H1 (cell line): Measurements from ENCODE around the gene LPP. TPM values are rescaled to one million over a fixed set of nuclear protein-coding genes. Genes with fewer than 3 reads are reported as not detected.

ENCODE experiments used
- CTCF ChIA-PET: fragments of 300-600 bp; sonication (Branson Sonifier 250); formaldehyde crosslinking; loops from one replicate; lab custom pipeline; 2021; ENCODE audit not compliant: partially characterized antibody; lab: Charles Lee
- POLR2A ChIA-PET: fragments of 300-600 bp; sonication (Branson Sonifier 250); formaldehyde crosslinking; loops from one replicate; lab custom pipeline; 2021; ENCODE audit warnings: inconsistent platforms; ENCODE audit not compliant: partially characterized antibody; lab: Charles Lee
- DNase-seq, 2 experiments: peaks; one replicate each; pipeline versions ENCODE4 v3.0.0 to v3.0.0-alpha.2; 2010 to 2022; ENCODE audit warnings: low spot score in 2 of 2, low read depth in 1 of 2, mixed read lengths in 1 of 2
- FAIRE-seq: peaks from 2 replicates; lab custom pipeline; 2011; peaks lifted over from hg19 to GRCh38; lab: Jason Lieb, UNC
- H2AFZ ChIP-seq: 2 replicates; pipeline ENCODE4 v1.8.1; 2012; ENCODE audit warnings: low read length, inconsistent platforms
- H2AK5ac ChIP-seq: 2 replicates; pipeline ENCODE4 v1.6.1; 2013; ENCODE audit warnings: low read depth, low read length
- H2BK120ac ChIP-seq: replicated peaks from 2 replicates; pipeline ENCODE3; 2013; ENCODE audit warnings: low read depth, low read length, inconsistent platforms
- H2BK12ac ChIP-seq: 2 replicates; pipeline ENCODE4 v1.6.1; 2013; ENCODE audit warnings: low read depth, low read length
- H2BK15ac ChIP-seq: 2 replicates; pipeline ENCODE4 v1.6.1; 2013; ENCODE audit warnings: low read length
- H2BK20ac ChIP-seq: 2 replicates; pipeline ENCODE4 v1.6.1; 2013; ENCODE audit warnings: low read length
- H2BK5ac ChIP-seq: 2 replicates; pipeline ENCODE4 v1.6.1; 2013; ENCODE audit warnings: low read depth, low read length
- H3K14ac ChIP-seq: 2 replicates; pipeline ENCODE4 v1.6.1; 2013; ENCODE audit warnings: inconsistent platforms; ENCODE audit not compliant: insufficient read length
- H3K18ac ChIP-seq: 2 replicates; pipeline ENCODE4 v1.6.1; 2013; ENCODE audit warnings: low read length; ENCODE audit errors: extremely low read depth
- H3K23ac ChIP-seq: 2 replicates; pipeline ENCODE4 v1.6.1; 2013; ENCODE audit warnings: inconsistent platforms; ENCODE audit not compliant: insufficient read length
- H3K23me2 ChIP-seq: 2 replicates; pipeline ENCODE4 v1.6.1; 2013; ENCODE audit warnings: low read depth, low read length
- H3K27ac ChIP-seq: 2 replicates; pipeline ENCODE4 v1.6.1; 2011; ENCODE audit warnings: low read depth, low read length, inconsistent platforms
- H3K27me3 ChIP-seq, 4 experiments: replicated peaks in 1 of 4; 1 replicate in 1 of 4; 2 replicates in 3 of 4; pipeline versions ENCODE4 v1.6.1 to v1.8.1; 2011 to 2013; ENCODE audit warnings: low read length in 3 of 4, mild to moderate bottlenecking in 3 of 4, inconsistent platforms in 2 of 4, mixed read lengths in 2 of 4, moderate library complexity in 1 of 4; ENCODE audit not compliant: control insufficient read depth in 3 of 4, insufficient read depth in 3 of 4; ENCODE audit errors: extremely low read depth in 1 of 4
- H3K36me3 ChIP-seq, 4 experiments: 2 replicates each; pipeline versions ENCODE4 v1.6.1 to v1.8.1; 2011 to 2013; ENCODE audit warnings: mild to moderate bottlenecking in 4 of 4, low read length in 3 of 4, moderate library complexity in 2 of 4, control low read depth in 1 of 4, inconsistent platforms in 1 of 4; ENCODE audit not compliant: insufficient read depth in 4 of 4, control insufficient read depth in 2 of 4
- H3K4ac ChIP-seq: replicated peaks from 2 replicates; pipeline ENCODE3; 2013; ENCODE audit warnings: low read length, low read depth, mixed read lengths, inconsistent platforms; ENCODE audit not compliant: insufficient read length
- H3K4me1 ChIP-seq, 4 experiments: replicated peaks in 1 of 4; 1 replicate in 1 of 4; 2 replicates in 3 of 4; pipeline versions ENCODE4 v1.6.1 to v1.8.1; 2011 to 2013; ENCODE audit warnings: low read length in 3 of 4, inconsistent platforms in 2 of 4, mixed read lengths in 1 of 4; ENCODE audit not compliant: insufficient read depth in 4 of 4, control insufficient read depth in 3 of 4
- H3K4me2 ChIP-seq, 2 experiments: 2 replicates each; pipeline versions ENCODE4 v1.6.1 to v1.8.1; 2011 to 2013; ENCODE audit warnings: low read depth in 2 of 2, low read length in 2 of 2, control low read depth in 1 of 2, inconsistent platforms in 1 of 2, mild to moderate bottlenecking in 1 of 2; ENCODE audit not compliant: insufficient read depth in 1 of 2
- H3K4me3 ChIP-seq, 4 experiments: fragments of 200-600, 300-600 bp in 1 of 4; sonication (generic), shearing (Covaris generic), sonication (Bioruptor Twin) in 1 of 4; 2 replicates each; pipeline versions ENCODE4 v1.5.1 to v1.8.1; 2011 to 2016; ENCODE audit warnings: low read length in 4 of 4, low read depth in 3 of 4, control low read depth in 2 of 4, inconsistent platforms in 2 of 4, mild to moderate bottlenecking in 2 of 4, mixed read lengths in 1 of 4, moderate library complexity in 1 of 4; ENCODE audit not compliant: insufficient read depth in 2 of 4; ENCODE audit errors: extremely low read depth in 1 of 4
- H3K56ac ChIP-seq: replicated peaks from 2 replicates; pipeline ENCODE3; 2013; ENCODE audit warnings: low read depth, mild to moderate bottlenecking, mixed read lengths, low read length, inconsistent platforms; ENCODE audit not compliant: insufficient read length
- H3K79me1 ChIP-seq: 2 replicates; pipeline ENCODE4 v1.6.1; 2013; ENCODE audit warnings: low read depth, low read length, control low read depth
- H3K79me2 ChIP-seq, 2 experiments: 2 replicates each; pipeline versions ENCODE4 v1.6.1 to v1.8.1; 2012 to 2013; ENCODE audit warnings: low read length in 2 of 2, mild to moderate bottlenecking in 2 of 2, inconsistent platforms in 1 of 2; ENCODE audit not compliant: insufficient read depth in 2 of 2, control insufficient read depth in 1 of 2
- H3K9ac ChIP-seq, 4 experiments: replicated peaks in 1 of 4; 1 replicate in 1 of 4; 2 replicates in 3 of 4; pipeline versions ENCODE4 v1.6.1 to v1.8.1; 2011 to 2013; ENCODE audit warnings: low read depth in 3 of 4, low read length in 3 of 4, control low read depth in 2 of 4, mild to moderate bottlenecking in 2 of 4, moderate library complexity in 2 of 4, inconsistent platforms in 1 of 4; ENCODE audit errors: extremely low read depth in 1 of 4
- H3K9me3 ChIP-seq, 2 experiments: 2 replicates each; pipeline versions ENCODE4 v1.6.1 to v1.8.1; 2012 to 2013; ENCODE audit warnings: mild to moderate bottlenecking in 2 of 2, moderate library complexity in 2 of 2, control low read depth in 1 of 2, inconsistent platforms in 1 of 2, low read depth in 1 of 2, low read length in 1 of 2, mixed read lengths in 1 of 2; ENCODE audit not compliant: insufficient read depth in 2 of 2
- H4K20me1 ChIP-seq, 2 experiments: replicated peaks in 1 of 2; 2 replicates each; pipeline versions ENCODE3 to v1.8.1; 2011 to 2013; ENCODE audit warnings: inconsistent platforms in 2 of 2, low read length in 2 of 2, mild to moderate bottlenecking in 1 of 2; ENCODE audit not compliant: insufficient read depth in 2 of 2, control insufficient read depth in 1 of 2
- H4K5ac ChIP-seq: 2 replicates; pipeline ENCODE4 v1.6.1; 2013; ENCODE audit warnings: low read length, low read depth, mixed read lengths, inconsistent platforms; ENCODE audit not compliant: insufficient read length
- H4K8ac ChIP-seq: 2 replicates; pipeline ENCODE4 v1.8.0; 2013; ENCODE audit warnings: mild to moderate bottlenecking, moderate library complexity, low read length, inconsistent platforms; ENCODE audit not compliant: insufficient read depth; ENCODE audit errors: extremely low read depth
- H4K91ac ChIP-seq: replicated peaks from 2 replicates; pipeline ENCODE3; 2013; ENCODE audit warnings: low read length, mixed read lengths, inconsistent platforms; ENCODE audit not compliant: insufficient read length
- EZH2 ChIP-seq: fragments of 200-600 bp; sonication (generic); IDR thresholded peaks from 2 replicates; pipeline ENCODE4 v1.7.1; 2012; ENCODE audit warnings: low read depth, mild to moderate bottlenecking, moderate library complexity, low read length, inconsistent platforms; ENCODE audit not compliant: severe bottlenecking
- SIRT6 ChIP-seq: IDR thresholded peaks from one replicate; pipeline ENCODE4 v1.7.1; 2012; ENCODE audit warnings: low read length, inconsistent platforms
- SRF ChIP-seq: IDR thresholded peaks from 2 replicates; pipeline ENCODE4 v1.6.1; 2011; ENCODE audit warnings: mild to moderate bottlenecking, low read depth, low read length, moderate library complexity
- TAF7 ChIP-seq: optimal IDR thresholded peaks from 2 replicates; pipeline ENCODE3; 2011; ENCODE audit warnings: low read depth, mild to moderate bottlenecking, inconsistent platforms, low read length, moderate library complexity, borderline replicate concordance
- WGBS, 2 experiments: shearing (Covaris generic) in 1 of 2; methylation state at CpG; one replicate each; pipeline versions ENCODE4 v1.1.6 to v1.1.7; 2013 to 2015; ENCODE audit warnings: low lambda C conversion rate in 2 of 2, mixed read lengths in 2 of 2, inconsistent platforms in 1 of 2, low coverage in 1 of 2, missing lambda C conversion rate in 1 of 2; ENCODE audit not compliant: insufficient replicate concordance in 2 of 2, insufficient coverage in 1 of 2, insufficient read length in 1 of 2; ENCODE audit errors: extremely low coverage in 1 of 2, missing lambda C conversion rate in 1 of 2; 5-methylcytosine and 5-hydroxymethylcytosine counted together
- polyA plus RNA-seq, 7 experiments: library from polyadenylated mRNA; depleted of rRNA in 3 of 7; stranded (reverse) in 5 of 7; unstranded in 2 of 7; fragments of >200 nt in 5 of 7; fragments of 200-250 nt in 2 of 7; gene quantifications; 1 replicate in 5 of 7; 2 replicates in 1 of 7; 4 replicates in 1 of 7; pipeline versions ENCODE4 v1.2.1 to v1.2.3, GENCODE V29; 2011 to 2013; ENCODE audit warnings: missing spikeins in 2 of 7, mixed read lengths in 2 of 7
- total RNA-seq: library from RNA; stranded (reverse); fragmentation: NEBNext Ultra II Directional; extraction: Animal tissue kit (Norgen Biotek cat#: 25700); gene quantifications from 2 replicates; pipeline ENCODE4 v1.2.1, GENCODE V29; 2021

LPP gene
- total and polyA plus RNA-seq, 2 of the 8 experiments (the other 6 are each of a cell fraction or from before 2014, with no cell fraction given) = 10.0 to 53.3 TPM

DNA sequence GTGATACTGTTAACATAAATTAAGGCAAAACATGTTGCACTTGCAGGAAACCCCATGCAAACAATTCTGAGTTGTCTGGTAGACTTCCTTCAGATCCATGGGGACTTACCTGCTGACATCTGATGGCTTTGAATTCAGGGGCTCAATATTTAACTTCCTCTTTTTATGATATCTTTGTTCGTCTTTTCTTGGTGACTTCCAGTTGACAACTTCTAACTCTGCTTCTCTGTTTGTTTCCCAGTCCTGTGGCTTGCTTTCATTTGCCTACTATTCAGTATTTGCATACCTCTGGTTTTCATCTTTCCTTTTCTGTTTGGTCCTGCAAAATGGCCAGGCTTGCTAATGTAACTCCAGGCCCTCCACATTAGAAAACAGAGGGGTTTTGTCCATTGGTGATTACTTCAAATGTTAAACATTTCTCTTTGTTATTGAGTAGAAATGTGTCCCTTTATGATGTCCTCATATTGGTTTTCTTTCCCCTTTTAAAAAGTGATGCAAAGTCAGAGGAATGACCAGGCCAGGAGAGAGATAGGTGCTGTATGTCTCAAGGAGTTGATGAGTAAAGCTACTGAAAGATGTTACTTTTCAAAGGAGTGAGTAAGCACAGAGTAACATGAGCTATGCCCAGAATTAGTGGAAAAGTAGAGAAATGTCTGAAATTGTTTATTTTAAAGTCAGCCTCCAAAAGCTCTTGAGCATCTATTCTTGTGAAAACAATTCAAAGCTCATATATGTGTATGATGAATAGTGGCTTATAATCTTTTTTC, 335.9 kb downstream of the LPP start:
- no peak for DNase-seq
- Histone ChIP-seq H3K79me1 (no peaks in the 10 kb centered on the region), H3K79me2 (no peaks in the 10 kb centered on the region), H2BK15ac (no peak overlapping the region), H4K5ac (no peak overlapping the region), H3K27ac (no peak overlapping the region), H3K4me2 (no peak overlapping the region), H3K56ac (no peak overlapping the region), H3K4me3 (no peak overlapping the region), H3K23me2 (no peaks in the 10 kb centered on the region), H2AK5ac (no peak overlapping the region), H2BK20ac (no peak overlapping the region), H3K27me3 (peaks cover 0 to 2% (median 0%) of the 10 kb centered on the region in 4 experiments; a peak in 1 of 7 replicates), H3K14ac (no peak overlapping the region), H2AFZ (no peak overlapping the region), H3K4me1 (no peaks in the 10 kb centered on the region), H3K36me3 (no peaks in the 10 kb centered on the region; a peak in 1 of 8 replicates), H3K18ac (no peak overlapping the region), H2BK12ac (no peak overlapping the region), H2BK120ac (no peak overlapping the region), H4K91ac (no peak overlapping the region), H3K9me3 (no peaks in the 10 kb centered on the region), H3K23ac (no peak overlapping the region), H3K9ac (no peak overlapping the region), H4K20me1 (no peaks in the 10 kb centered on the region), H4K8ac (no peak overlapping the region), H2BK5ac (no peak overlapping the region), H3K4ac (no peak overlapping the region)
- FAIRE-seq = no peak
- POLR2A ChIA-PET = no interaction called here
- 89% methylated on average over 1 of the region's 1 CpG; no CpG with 5 or more reads in 1 of the 2 experiments for WGBS, 2 experiments
- CTCF ChIA-PET = interaction anchor here (1.3 kb wide), 1 partner anchor 9 kb away, joined by 3 read pairs; no protein-coding TSS in a partner anchor
- no peak for TF ChIP-seq SRF
- no peak for TF ChIP-seq TAF7
- TF ChIP-seq EZH2 = no peak
- TF ChIP-seq SIRT6 = no peak
